OCI-LY3 (cell line): Measurements from ENCODE around the gene TUBA4B.

Source experiments
- H2AFZ ChIP-seq: fragments of 200-600, 300-600 bp; shearing (Covaris generic); 2 replicates; pipeline ENCODE4 v1.6.0; 2014; ENCODE audit warnings: antibody characterized with exemption, low read depth, low read length
- H3K27ac ChIP-seq: fragments of 200-600, 300-600 bp; sonication (generic); 2 replicates; pipeline ENCODE4 v1.5.1; 2014; ENCODE audit warnings: mild to moderate bottlenecking, low read length, moderate library complexity, mixed read lengths
- H3K27me3 ChIP-seq: fragments of 200-600, 300-600 bp; sonication (generic); 2 replicates; pipeline ENCODE4 v1.6.1; 2014; ENCODE audit warnings: low read depth, low read length, mixed read lengths
- H3K36me3 ChIP-seq: fragments of 200-600, 300-600 bp; sonication (generic); replicated peaks from 2 replicates; pipeline ENCODE3; 2014; ENCODE audit warnings: low read depth, low read length, mixed read lengths
- H3K4me1 ChIP-seq: fragments of 300-600, 200-600 bp; sonication (generic); 2 replicates; pipeline ENCODE4 v1.6.1; 2014; ENCODE audit warnings: low read length, mixed read lengths
- H3K4me2 ChIP-seq: fragments of 200-600, 300-600 bp; sonication (generic); 2 replicates; pipeline ENCODE4 v1.6.1; 2014; ENCODE audit warnings: low read length, mixed read lengths
- H3K4me3 ChIP-seq: fragments of 300-600, 200-600 bp; sonication (generic); 2 replicates; pipeline ENCODE4 v1.5.1; 2014; ENCODE audit warnings: antibody characterized with exemption, mild to moderate bottlenecking, low read length, moderate library complexity
- H3K79me2 ChIP-seq: fragments of 300-600, 200-600 bp; shearing (Covaris generic); 2 replicates; pipeline ENCODE4 v1.6.1; 2014; ENCODE audit warnings: mild to moderate bottlenecking, low read length, mixed read lengths
- H3K9ac ChIP-seq: fragments of 300-600, 200-600 bp; shearing (Covaris generic); 2 replicates; pipeline ENCODE4 v1.6.0; 2014; ENCODE audit warnings: mild to moderate bottlenecking, low read length, moderate library complexity
- H3K9me3 ChIP-seq: fragments of 200-600, 300-600 bp; shearing (Covaris generic); 2 replicates; pipeline ENCODE4 v1.6.1; 2014; ENCODE audit warnings: low read length, mixed read lengths; ENCODE audit not compliant: insufficient read depth
- H4K20me1 ChIP-seq: fragments of 200-600, 300-600 bp; sonication (generic); 2 replicates; pipeline ENCODE4 v1.6.1; 2016; ENCODE audit warnings: low read length, mixed read lengths; ENCODE audit not compliant: insufficient read depth
- EZH2phosphoT487 ChIP-seq: fragments of 200-600 bp; shearing (Covaris generic); IDR thresholded peaks from 2 replicates; pipeline ENCODE4 v1.6.1; 2018; ENCODE audit warnings: antibody characterized with exemption, mixed run types, low read depth
- TF ChIP-seq, protein P1 (sequence below): fragments of 200-600, 300-600 bp; sonication (generic); IDR thresholded peaks from 2 replicates; pipeline ENCODE4 v1.5.1; 2014; ENCODE audit warnings: antibody characterized with exemption, low read length, low read depth

The TUBA4B gene

DNA sequence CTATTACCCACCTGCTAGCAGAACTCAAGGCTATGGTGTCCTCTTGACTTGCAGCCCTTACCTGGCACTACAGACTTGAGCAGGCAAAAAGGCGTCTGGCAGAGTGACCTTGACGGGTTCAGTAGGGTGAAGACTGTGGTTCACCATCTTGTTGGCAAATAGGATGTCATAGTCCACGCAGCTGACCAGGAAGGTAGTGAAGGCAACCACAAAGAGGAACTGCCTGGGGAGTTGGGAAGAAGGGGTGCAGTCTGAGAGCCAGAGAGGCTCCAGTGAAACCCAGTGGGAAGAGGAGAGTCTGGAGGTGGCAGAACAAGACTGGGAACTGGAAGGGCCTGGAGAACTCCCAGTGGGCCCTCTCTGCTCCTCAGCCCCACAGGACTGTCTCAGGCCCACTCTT is 27.7 kb upstream of the TUBA4B start:
- H3K79me2 ChIP-seq = peaks cover 23% of the 10 kb centered on the region
- no peak for TF ChIP-seq EZH2phosphoT487
- TF ChIP-seq, protein P1, sequence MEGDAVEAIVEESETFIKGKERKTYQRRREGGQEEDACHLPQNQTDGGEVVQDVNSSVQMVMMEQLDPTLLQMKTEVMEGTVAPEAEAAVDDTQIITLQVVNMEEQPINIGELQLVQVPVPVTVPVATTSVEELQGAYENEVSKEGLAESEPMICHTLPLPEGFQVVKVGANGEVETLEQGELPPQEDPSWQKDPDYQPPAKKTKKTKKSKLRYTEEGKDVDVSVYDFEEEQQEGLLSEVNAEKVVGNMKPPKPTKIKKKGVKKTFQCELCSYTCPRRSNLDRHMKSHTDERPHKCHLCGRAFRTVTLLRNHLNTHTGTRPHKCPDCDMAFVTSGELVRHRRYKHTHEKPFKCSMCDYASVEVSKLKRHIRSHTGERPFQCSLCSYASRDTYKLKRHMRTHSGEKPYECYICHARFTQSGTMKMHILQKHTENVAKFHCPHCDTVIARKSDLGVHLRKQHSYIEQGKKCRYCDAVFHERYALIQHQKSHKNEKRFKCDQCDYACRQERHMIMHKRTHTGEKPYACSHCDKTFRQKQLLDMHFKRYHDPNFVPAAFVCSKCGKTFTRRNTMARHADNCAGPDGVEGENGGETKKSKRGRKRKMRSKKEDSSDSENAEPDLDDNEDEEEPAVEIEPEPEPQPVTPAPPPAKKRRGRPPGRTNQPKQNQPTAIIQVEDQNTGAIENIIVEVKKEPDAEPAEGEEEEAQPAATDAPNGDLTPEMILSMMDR = no peak
- no peak overlapping the region for H3K27ac ChIP-seq

DNA sequence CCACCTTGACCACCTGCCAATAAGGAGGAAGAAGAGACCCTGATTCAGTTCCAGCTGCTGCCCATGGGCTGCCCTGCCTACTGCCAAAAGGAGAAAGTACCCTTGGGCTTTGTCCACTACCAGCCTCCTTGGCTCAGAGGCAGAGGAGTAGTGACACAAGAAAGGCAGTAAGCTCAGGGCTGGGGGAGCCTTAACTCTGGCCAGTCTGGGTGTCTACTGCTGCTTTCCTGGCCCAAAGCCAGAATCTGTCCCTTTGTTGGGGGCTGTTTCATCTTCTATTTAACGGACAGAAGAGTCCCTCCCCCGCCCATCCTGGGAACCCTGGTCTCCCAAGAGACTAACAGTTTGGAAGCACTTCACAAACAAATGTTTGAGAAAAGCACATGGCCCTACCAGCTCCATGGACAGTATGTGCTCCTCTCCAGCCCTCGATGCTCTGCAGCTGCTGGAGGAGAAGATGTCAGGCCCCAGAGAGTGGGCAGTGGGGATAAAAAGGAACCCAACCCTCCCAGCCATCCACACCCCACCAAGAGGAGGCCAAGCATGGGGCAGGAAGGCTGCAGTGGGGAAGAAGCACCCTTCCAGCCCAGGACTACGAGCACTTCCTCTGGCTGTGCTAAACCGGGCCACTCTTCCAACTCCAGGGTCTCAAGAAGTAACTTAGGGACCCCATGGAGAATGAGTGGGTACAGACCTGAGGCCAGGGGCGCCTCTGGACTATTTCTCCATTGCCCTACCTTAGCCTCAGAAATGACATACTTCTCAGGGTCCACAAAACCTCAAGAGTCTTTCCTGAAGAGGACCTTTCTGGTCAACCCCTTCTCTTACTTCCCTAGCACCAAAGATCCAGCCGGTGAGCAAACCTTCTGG is 24.8 kb upstream of the TUBA4B start:
- Histone ChIP-seq H3K36me3 (peaks cover 12% of the 10 kb centered on the region), H3K4me2 (peak overlapping the region; percentile 94), H2AFZ (no peak overlapping the region), H3K27ac (no peak overlapping the region), H3K79me2 (peaks cover 31% of the 10 kb centered on the region), H4K20me1 (no peaks in the 10 kb centered on the region), H3K9ac (peak overlapping the region; percentile 87), H3K4me1 (peaks cover 14% of the 10 kb centered on the region), H3K27me3 (no peaks in the 10 kb centered on the region), H3K4me3 (peak overlapping the region; percentile 100), H3K9me3 (no peaks in the 10 kb centered on the region)
- no peak for TF ChIP-seq EZH2phosphoT487
- TF ChIP-seq, protein P1 = no peak

More for the DNA sequence above, 27.7 kb upstream of the TUBA4B start:
- peaks cover 7% of the 10 kb centered on the region; the same call in 1 of the 2 replicates for H3K4me1 ChIP-seq
- H3K4me2 ChIP-seq = no peak overlapping the region
- H3K36me3 ChIP-seq = peaks cover 3% of the 10 kb centered on the region
- H4K20me1 ChIP-seq = no peaks in the 10 kb centered on the region
- no peaks in the 10 kb centered on the region for H3K9me3 ChIP-seq
- H2AFZ ChIP-seq = no peak overlapping the region
- no peak overlapping the region for H3K9ac ChIP-seq
- no peaks in the 10 kb centered on the region for H3K27me3 ChIP-seq
- no peak overlapping the region for H3K4me3 ChIP-seq

DNA sequence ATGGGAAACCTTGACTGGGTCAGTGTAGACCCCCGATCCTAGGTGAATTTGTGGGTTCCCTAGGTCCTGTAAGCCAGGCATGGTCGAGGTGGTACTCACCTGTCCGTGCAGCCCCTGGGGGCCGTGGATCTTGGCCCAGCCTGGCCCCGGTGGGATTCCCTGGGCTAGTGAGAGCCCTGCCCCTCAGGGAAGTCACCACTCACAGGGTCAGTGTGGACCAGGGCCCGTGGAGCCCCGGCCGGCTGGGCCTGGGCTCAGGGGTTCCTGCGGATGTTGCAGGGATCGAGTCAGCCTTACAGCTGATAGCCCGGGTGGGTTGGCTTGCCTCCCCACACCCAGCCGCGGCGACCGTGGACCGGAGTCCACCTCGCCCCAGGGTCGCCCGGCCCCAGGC is 24.1 kb upstream of the TUBA4B start:
- H3K27me3 ChIP-seq = no peaks in the 10 kb centered on the region
- H3K9ac ChIP-seq = peak overlapping the region; percentile 87
- TF ChIP-seq EZH2phosphoT487 = no peak
- TF ChIP-seq, protein P1 = no peak
- H3K27ac ChIP-seq = peak overlapping the region; percentile 54; the same call in 1 of the 2 replicates
- H3K79me2 ChIP-seq = peaks cover 31% of the 10 kb centered on the region
- H3K36me3 ChIP-seq = peaks cover 13% of the 10 kb centered on the region
- peak overlapping the region; percentile 94 for H3K4me2 ChIP-seq
- no peaks in the 10 kb centered on the region for H4K20me1 ChIP-seq
- no peaks in the 10 kb centered on the region for H3K9me3 ChIP-seq
- no peak overlapping the region for H2AFZ ChIP-seq
- peak overlapping the region; percentile 100 for H3K4me3 ChIP-seq
- H3K4me1 ChIP-seq = peaks cover 14% of the 10 kb centered on the region

DNA sequence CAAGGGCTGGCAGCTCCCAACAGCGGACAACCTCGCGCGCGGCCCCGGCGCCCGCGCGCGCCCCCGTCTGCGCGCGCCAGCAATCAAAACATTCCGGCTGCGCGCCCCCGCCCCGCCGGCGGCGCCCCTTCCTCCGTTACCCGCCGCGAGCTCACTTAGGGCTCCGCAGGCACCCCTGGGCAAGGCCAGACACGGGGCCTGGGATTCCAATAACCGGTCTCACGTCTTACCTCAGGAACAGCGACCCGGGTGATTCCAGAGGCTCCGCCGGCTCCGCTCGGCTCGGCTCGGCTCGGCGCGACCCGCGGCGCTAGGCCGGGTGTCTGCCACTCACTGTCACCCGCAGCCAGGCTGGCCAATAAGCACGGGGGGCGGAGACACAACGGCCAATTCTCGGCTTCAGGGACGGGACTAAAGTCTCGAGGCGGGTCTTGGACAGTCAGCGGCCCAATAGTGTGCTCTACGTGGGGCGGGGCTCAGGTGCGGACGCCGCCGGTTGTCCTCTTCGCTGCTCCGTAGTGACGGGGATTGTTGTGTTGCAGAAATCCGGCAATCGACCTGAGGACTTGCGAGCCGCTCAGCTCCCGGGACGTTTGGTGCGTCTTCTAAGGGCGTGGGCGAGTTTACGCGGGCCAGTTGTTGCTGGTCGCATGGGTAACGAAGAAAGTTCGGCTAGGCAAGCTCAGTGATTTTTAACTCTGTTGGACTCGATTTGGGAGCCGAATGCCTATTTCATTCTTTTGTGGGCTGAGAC is 23.6 kb upstream of the TUBA4B start, which contains the start of the genes ANKZF1 and ATG9A:
TSS of gene ANKZF1 (plus strand) at position 502 of the 754 bp plus-strand sequence. CDS start 452 bp downstream, outside the sequence.
TSS of gene ATG9A (minus strand) at position 332 of the 754 bp plus-strand sequence. CDS start 1,612 bp downstream, outside the sequence.
- Histone ChIP-seq H3K36me3 (peaks cover 16% of the 10 kb centered on the region), H3K4me2 (peak within 1 kb of the TSS; percentile 94), H3K4me3 (peak within 1 kb of the TSS; percentile 100), H3K27ac (peak within 1 kb of the TSS; percentile 59), H2AFZ (peak within 1 kb of the TSS; percentile 93; the same call in 1 of the 2 replicates), H3K27me3 (no peaks in the 10 kb centered on the region), H3K79me2 (peaks cover 31% of the 10 kb centered on the region), H4K20me1 (no peaks in the 10 kb centered on the region), H3K9me3 (no peaks in the 10 kb centered on the region), H3K9ac (peak within 1 kb of the TSS; percentile 87), H3K4me1 (peaks cover 14% of the 10 kb centered on the region)
- TF ChIP-seq, protein P1 = no peak
- TF ChIP-seq EZH2phosphoT487 = no peak
